Mucosa of descending colon (tissue), 3 donors: Measurements from ENCODE around the gene FXN. TPM values are rescaled to one million over a fixed set of nuclear protein-coding genes. Genes with fewer than 3 reads are reported as not detected.

Source experiments
- ATAC-seq: fragments of 200-7000 bp; cut with Tn5 transposase; one replicate; pipeline ENCODE4 v1.9.1; 2020; ENCODE audit warnings: mild to moderate bottlenecking, moderate library complexity
- DNase-seq, 3 donors: peaks; one replicate each; pipeline ENCODE4 v3.0.0-alpha.2; 2020
- H3K36me3 ChIP-seq: fragments of 200-600 bp; one replicate; pipeline ENCODE4 v1.8.0; 2021; ENCODE audit warnings: low read depth, mild to moderate bottlenecking
- H3K4me1 ChIP-seq: fragments of 200-600 bp; one replicate; pipeline ENCODE4 v1.8.0; 2021; ENCODE audit warnings: low read depth, mild to moderate bottlenecking
- H3K4me3 ChIP-seq: fragments of 200-600 bp; one replicate; pipeline ENCODE4 v1.8.0; 2021; ENCODE audit warnings: mild to moderate bottlenecking
- H3K9me3 ChIP-seq: fragments of 200-600 bp; one replicate; pipeline ENCODE4 v1.8.0; 2021; ENCODE audit warnings: mild to moderate bottlenecking
- intact Hi-C, 2 donors: fragments of 100-400 bp; cut with DNase I in 1 of 2; cut with micrococcal nuclease in 1 of 2; formaldehyde crosslinking; loops; one replicate each; pipeline versions ENCODE4 v1.11.0 to v1.11.1; 2022; cut with DNase I, micrococcal nuclease
- total RNA-seq, 3 donors: library from RNA; stranded (reverse); fragmentation: NEBNext Ultra II Directional in 2 of 3; extraction: Animal tissue kit (Norgen Biotek cat#: 25700) in 2 of 3; gene quantifications; one replicate each; pipeline versions ENCODE4 v1.2.1 to v1.2.4, GENCODE V29; 2021 to 2023
- TF ChIP-seq, protein P1 (sequence below): fragments of 200-600 bp; IDR thresholded peaks from one replicate; pipeline ENCODE4 v1.8.0; 2022; ENCODE audit warnings: antibody characterized with exemption, mild to moderate bottlenecking
- donor health status: DM: no; HTN: no; CAD: no; lungs with moderate emphysema.
- donor health status: DM: no; HTN: no; CAD: no.
- donor health status: DM: no; HTN: yes; CAD: no.

The FXN gene
- total RNA-seq, 3 donors from 2014 or later: 9.3 to 11.0 (median 10.2) TPM

DNA sequence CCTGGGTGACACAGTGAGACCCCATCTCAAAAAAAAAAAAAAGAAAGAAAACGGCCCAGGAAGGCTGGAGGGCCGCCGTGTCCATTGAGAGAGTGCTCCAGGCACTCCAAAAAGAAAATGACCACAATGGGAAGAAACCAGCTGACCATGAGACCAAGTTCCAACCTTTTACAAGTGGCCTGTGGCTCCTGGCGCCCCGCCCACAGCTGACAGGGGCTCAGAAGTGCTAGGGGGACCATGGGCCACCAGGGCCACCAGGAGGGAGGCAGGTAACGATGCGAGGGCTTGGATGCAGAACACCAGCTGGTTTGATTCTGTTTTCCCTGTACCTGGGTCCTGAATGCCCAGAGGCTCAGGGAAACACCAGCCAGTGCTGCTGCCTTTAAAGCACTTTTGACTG lies 34.6 kb downstream of the FXN start:
- H3K4me1 ChIP-seq: no peaks in the 10 kb centered on the region
- no peaks in the 10 kb centered on the region for H3K36me3 ChIP-seq
- no peaks in the 10 kb centered on the region for H3K9me3 ChIP-seq
- H3K4me3 ChIP-seq: no peak overlapping the region
- TF ChIP-seq, protein P1, sequence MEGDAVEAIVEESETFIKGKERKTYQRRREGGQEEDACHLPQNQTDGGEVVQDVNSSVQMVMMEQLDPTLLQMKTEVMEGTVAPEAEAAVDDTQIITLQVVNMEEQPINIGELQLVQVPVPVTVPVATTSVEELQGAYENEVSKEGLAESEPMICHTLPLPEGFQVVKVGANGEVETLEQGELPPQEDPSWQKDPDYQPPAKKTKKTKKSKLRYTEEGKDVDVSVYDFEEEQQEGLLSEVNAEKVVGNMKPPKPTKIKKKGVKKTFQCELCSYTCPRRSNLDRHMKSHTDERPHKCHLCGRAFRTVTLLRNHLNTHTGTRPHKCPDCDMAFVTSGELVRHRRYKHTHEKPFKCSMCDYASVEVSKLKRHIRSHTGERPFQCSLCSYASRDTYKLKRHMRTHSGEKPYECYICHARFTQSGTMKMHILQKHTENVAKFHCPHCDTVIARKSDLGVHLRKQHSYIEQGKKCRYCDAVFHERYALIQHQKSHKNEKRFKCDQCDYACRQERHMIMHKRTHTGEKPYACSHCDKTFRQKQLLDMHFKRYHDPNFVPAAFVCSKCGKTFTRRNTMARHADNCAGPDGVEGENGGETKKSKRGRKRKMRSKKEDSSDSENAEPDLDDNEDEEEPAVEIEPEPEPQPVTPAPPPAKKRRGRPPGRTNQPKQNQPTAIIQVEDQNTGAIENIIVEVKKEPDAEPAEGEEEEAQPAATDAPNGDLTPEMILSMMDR: no peak
- DNase-seq (no peak), ATAC-seq (no peak)
- intact Hi-C loops: no loop called here

DNA sequence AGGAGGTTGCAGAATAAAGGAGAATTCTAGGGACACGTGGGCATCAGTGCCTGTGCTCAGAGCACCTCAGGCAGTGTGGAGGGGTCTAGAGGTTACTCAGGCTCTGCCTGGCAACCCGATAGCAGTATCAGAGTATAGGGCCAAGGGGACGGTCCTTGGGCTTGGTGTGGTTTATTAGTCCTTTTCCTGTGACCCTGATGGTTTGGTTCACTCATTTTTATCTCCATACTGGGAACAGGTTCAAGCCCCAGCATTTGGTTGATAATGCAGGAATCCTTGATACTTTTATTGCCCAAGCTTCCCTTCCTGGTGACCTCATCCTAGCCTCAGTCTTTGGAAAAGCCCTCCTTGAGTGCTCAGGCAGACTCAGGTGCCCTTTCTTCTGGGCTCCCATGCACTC lies 35.5 kb downstream of the FXN start:
- no peaks in the 10 kb centered on the region for H3K9me3 ChIP-seq
- H3K36me3 ChIP-seq: no peaks in the 10 kb centered on the region
- TF ChIP-seq, protein P1: no peak
- H3K4me1 ChIP-seq: no peaks in the 10 kb centered on the region
- intact Hi-C loops: no loop called here
- DNase-seq: no peak
- H3K4me3 ChIP-seq: no peak overlapping the region
- no peak for ATAC-seq

DNA sequence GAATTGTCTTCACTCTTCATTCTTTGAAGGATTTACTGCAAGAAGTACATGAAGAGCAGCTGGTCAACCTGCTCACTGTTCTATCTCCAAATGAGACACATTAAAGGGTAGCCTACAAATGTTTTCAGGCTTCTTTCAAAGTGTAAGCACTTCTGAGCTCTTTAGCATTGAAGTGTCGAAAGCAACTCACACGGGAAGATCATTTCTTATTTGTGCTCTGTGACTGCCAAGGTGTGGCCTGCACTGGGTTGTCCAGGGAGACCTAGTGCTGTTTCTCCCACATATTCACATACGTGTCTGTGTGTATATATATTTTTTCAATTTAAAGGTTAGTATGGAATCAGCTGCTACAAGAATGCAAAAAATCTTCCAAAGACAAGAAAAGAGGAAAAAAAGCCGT lies 37.6 kb downstream of the FXN start:
- DNase-seq (no peak), ATAC-seq (no peak)
- Histone ChIP-seq H3K4me1 (no peaks in the 10 kb centered on the region), H3K4me3 (no peak overlapping the region), H3K9me3 (no peaks in the 10 kb centered on the region), H3K36me3 (no peaks in the 10 kb centered on the region)
- TF ChIP-seq, protein P1: no peak
- intact Hi-C loops: no loop called here

DNA sequence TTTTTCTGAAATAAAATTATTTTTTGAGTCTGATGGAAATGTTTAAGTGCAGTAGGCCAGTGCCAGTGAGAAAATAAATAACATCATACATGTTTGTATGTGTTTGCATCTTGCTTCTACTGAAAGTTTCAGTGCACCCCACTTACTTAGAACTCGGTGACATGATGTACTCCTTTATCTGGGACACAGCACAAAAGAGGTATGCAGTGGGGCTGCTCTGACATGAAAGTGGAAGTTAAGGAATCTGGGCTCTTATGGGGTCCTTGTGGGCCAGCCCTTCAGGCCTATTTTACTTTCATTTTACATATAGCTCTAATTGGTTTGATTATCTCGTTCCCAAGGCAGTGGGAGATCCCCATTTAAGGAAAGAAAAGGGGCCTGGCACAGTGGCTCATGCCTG lies 39.2 kb downstream of the FXN start:
- no peaks in the 10 kb centered on the region for H3K36me3 ChIP-seq
- intact Hi-C loops: no loop called here

DNA sequence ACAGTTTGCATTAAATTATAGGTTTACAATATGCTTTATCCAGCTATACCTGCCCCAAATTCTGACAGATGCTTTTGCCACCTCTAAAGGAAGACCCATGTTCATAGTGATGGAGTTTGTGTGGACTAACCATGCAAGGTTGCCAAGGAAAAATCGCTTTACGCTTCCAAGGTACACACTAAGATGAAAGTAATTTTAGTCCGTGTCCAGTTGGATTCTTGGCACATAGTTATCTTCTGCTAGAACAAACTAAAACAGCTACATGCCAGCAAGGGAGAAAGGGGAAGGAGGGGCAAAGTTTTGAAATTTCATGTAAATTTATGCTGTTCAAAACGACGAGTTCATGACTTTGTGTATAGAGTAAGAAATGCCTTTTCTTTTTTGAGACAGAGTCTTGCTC lies 41.0 kb downstream of the FXN start:
- Histone ChIP-seq H3K4me1 (no peaks in the 10 kb centered on the region), H3K36me3 (no peaks in the 10 kb centered on the region), H3K9me3 (no peaks in the 10 kb centered on the region), H3K4me3 (no peak overlapping the region)
- TF ChIP-seq, protein P1: no peak
- intact Hi-C loops: no loop called here
- DNase-seq (no peak), ATAC-seq (no peak)

More for the DNA sequence above, 39.2 kb downstream of the FXN start:
- Histone ChIP-seq H3K9me3 (no peaks in the 10 kb centered on the region), H3K4me1 (no peaks in the 10 kb centered on the region), H3K4me3 (no peak overlapping the region)
- DNase-seq: no peak
- ATAC-seq: no peak
- TF ChIP-seq, protein P1: no peak

DNA sequence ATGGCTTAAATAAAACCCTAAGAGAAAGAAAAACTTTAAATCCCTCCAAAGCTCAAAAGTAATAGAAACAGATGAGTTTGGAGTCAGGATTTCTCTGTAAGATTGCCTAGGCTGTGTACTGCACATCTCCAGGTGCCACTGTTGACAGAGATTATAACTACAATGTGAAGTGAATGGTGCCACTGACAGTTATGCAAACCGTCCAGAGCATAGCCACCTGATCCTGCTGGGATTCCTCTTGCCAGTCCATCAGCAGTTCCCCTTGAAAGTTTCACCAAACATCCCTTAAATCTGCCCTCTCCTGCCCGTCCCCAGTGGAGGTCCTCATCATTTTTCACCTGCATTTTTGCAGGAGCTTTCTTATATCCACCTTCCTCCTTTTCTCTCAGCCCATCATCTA lies 42.5 kb downstream of the FXN start:
- TF ChIP-seq, protein P1: no peak
- Histone ChIP-seq H3K4me1 (no peaks in the 10 kb centered on the region), H3K4me3 (no peak overlapping the region), H3K9me3 (no peaks in the 10 kb centered on the region), H3K36me3 (no peaks in the 10 kb centered on the region)
- DNase-seq (no peak), ATAC-seq (no peak)
- intact Hi-C loops: no loop called here
